ENCODE results near the gene LRIG2. TPM values are rescaled to one million over a fixed set of nuclear protein-coding genes. Genes with fewer than 3 reads are reported as not detected.

Gene LRIG2
- total and polyA plus RNA-seq, 3 experiments from 2014 or later = 7.7 to 8.2 (median 8.1) TPM

DNA sequence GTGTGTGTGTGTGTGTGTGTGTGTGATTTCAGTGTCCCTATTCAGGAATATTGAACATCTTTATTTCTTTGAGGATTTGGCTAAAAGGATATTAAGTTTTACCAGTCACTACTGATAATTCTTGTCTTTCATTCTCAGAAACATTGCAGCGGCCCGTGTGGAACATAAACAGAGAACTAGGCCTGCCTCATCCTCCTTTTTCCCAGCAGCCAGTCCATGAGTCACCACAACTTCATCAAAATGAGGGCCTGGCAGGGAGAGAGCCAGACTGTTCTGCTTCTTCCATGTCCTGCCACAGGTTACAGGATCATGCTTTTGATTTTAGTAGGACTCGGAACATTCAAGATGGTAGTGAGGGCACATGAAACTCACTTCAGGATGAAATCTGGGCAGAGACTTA lies 50.7 kb downstream of the LRIG2 start:
- Mint-ChIP-seq H3K27me3 (no peaks in the 10 kb centered on the region), H3K27ac (no peak overlapping the region), H3K9me3 (no peaks in the 10 kb centered on the region), H3K4me1 (peaks cover 0 to 8% (median 1%) of the 10 kb centered on the region in 3 donors), H3K4me3 (no peak overlapping the region), H3K36me3 (peaks cover 0 to 81% (median 29%) of the 10 kb centered on the region in 3 donors)
- Histone ChIP-seq H3K4me3 (ENCODE audit: low read length) (no peak overlapping the region), H3K4me1 (ENCODE audit: insufficient read depth, low read length) (no peaks in the 10 kb centered on the region), H3K27ac (ENCODE audit: low read depth, low read length) (no peak overlapping the region), H3K9me3 (ENCODE audit: low read length) (no peaks in the 10 kb centered on the region), H3K36me3 (ENCODE audit: insufficient read depth, low read length) (peaks cover 40% of the 10 kb centered on the region), H3K27me3 (ENCODE audit: insufficient read depth, low read length, poor library complexity, severe bottlenecking) (no peaks in the 10 kb centered on the region)
- ChIA-PET CTCF (interaction anchor here (1.1 kb wide), 1 partner anchor 16 kb away, joined by 3 read pairs; no protein-coding TSS in a partner anchor), POLR2A (no interaction called here)
- DNase-seq = no peak

DNA sequence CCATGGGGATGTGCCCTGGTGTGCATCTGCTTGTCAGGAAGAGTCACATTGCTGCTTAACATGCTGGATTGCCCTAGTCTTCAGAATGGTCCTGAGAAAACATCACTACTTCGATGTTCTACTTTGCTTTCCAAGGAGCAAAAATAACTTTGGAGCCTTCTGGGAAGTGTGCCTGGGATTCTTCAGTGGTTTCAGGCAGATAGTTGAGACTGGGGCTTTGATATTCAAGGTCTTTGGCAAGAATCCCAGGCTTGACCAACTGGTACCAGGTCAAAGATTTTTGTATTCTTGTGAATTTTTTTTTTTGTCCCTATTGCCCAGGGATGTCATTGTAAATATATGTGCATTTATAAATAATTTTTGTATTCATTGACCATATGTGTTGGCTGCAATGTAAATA lies 51.4 kb downstream of the LRIG2 start:
- no peak for DNase-seq
- CTCF ChIA-PET = interaction anchor here (1.3 kb wide), 1 partner anchor 15 kb away, joined by 3 read pairs; no protein-coding TSS in a partner anchor
- Histone ChIP-seq H3K4me1 (ENCODE audit: insufficient read depth, low read length) (no peaks in the 10 kb centered on the region), H3K27ac (ENCODE audit: low read depth, low read length) (no peak overlapping the region), H3K27me3 (ENCODE audit: insufficient read depth, low read length, poor library complexity, severe bottlenecking) (no peaks in the 10 kb centered on the region), H3K36me3 (ENCODE audit: insufficient read depth, low read length) (peaks cover 35% of the 10 kb centered on the region), H3K9me3 (ENCODE audit: low read length) (no peaks in the 10 kb centered on the region), H3K4me3 (ENCODE audit: low read length) (no peak overlapping the region)
- peaks cover 0 to 77% (median 23%) of the 10 kb centered on the region in 3 donors for H3K36me3 Mint-ChIP-seq
- POLR2A ChIA-PET = no interaction called here
- no peaks in the 10 kb centered on the region for H3K9me3 Mint-ChIP-seq
- H3K4me1 Mint-ChIP-seq = peaks cover 0 to 8% (median 1%) of the 10 kb centered on the region in 3 donors
- no peaks in the 10 kb centered on the region for H3K27me3 Mint-ChIP-seq
- no peak overlapping the region for H3K4me3 Mint-ChIP-seq
- no peak overlapping the region for H3K27ac Mint-ChIP-seq

GRCh38 chr1:113125517-113125916 lies 52.5 kb downstream of the LRIG2 start:
- Histone ChIP-seq H3K4me3 (ENCODE audit: low read length) (no peak overlapping the region), H3K4me1 (ENCODE audit: insufficient read depth, low read length) (no peaks in the 10 kb centered on the region), H3K27ac (ENCODE audit: low read depth, low read length) (no peak overlapping the region), H3K36me3 (ENCODE audit: insufficient read depth, low read length) (peaks cover 30% of the 10 kb centered on the region), H3K9me3 (ENCODE audit: low read length) (no peaks in the 10 kb centered on the region), H3K27me3 (ENCODE audit: insufficient read depth, low read length, poor library complexity, severe bottlenecking) (no peaks in the 10 kb centered on the region)
- CTCF ChIA-PET = interaction anchor here (1.3 kb wide), 1 partner anchor 14 kb away, joined by 3 read pairs; no protein-coding TSS in a partner anchor
- no peaks in the 10 kb centered on the region for H3K27me3 Mint-ChIP-seq
- H3K4me3 Mint-ChIP-seq = no peak overlapping the region
- peak overlapping the region in 3 of 8 donors; percentile 26 to 77 (median 56) for H3K27ac Mint-ChIP-seq
- H3K9me3 Mint-ChIP-seq = no peaks in the 10 kb centered on the region
- DNase-seq = no peak
- peaks cover 0 to 73% (median 22%) of the 10 kb centered on the region in 3 donors for H3K36me3 Mint-ChIP-seq
- peaks cover 0 to 12% (median 3%) of the 10 kb centered on the region in 3 donors for H3K4me1 Mint-ChIP-seq
- POLR2A ChIA-PET = no interaction called here

GRCh38 chr1:113126207-113126606 lies 53.2 kb downstream of the LRIG2 start:
- H3K27ac Mint-ChIP-seq = peak overlapping the region in 4 of 8 donors; percentile 14 to 77 (median 55)
- no peak overlapping the region for H3K4me3 ChIP-seq (ENCODE audit: low read length)
- H3K36me3 Mint-ChIP-seq = peaks cover 0 to 66% (median 22%) of the 10 kb centered on the region in 3 donors
- CTCF ChIA-PET = no interaction called here
- no peaks in the 10 kb centered on the region for H3K9me3 Mint-ChIP-seq
- H3K4me1 Mint-ChIP-seq = peaks cover 0 to 13% (median 4%) of the 10 kb centered on the region in 3 donors
- no peaks in the 10 kb centered on the region for H3K27me3 ChIP-seq (ENCODE audit: insufficient read depth, low read length, poor library complexity, severe bottlenecking)
- peaks cover 26% of the 10 kb centered on the region for H3K36me3 ChIP-seq (ENCODE audit: insufficient read depth, low read length)
- H3K9me3 ChIP-seq (ENCODE audit: low read length) = no peaks in the 10 kb centered on the region
- H3K4me1 ChIP-seq (ENCODE audit: insufficient read depth, low read length) = no peaks in the 10 kb centered on the region
- no peak overlapping the region for H3K27ac ChIP-seq (ENCODE audit: low read depth, low read length)
- H3K27me3 Mint-ChIP-seq = no peaks in the 10 kb centered on the region
- DNase-seq = no peak
- POLR2A ChIA-PET = no interaction called here
- no peak overlapping the region for H3K4me3 Mint-ChIP-seq

DNA sequence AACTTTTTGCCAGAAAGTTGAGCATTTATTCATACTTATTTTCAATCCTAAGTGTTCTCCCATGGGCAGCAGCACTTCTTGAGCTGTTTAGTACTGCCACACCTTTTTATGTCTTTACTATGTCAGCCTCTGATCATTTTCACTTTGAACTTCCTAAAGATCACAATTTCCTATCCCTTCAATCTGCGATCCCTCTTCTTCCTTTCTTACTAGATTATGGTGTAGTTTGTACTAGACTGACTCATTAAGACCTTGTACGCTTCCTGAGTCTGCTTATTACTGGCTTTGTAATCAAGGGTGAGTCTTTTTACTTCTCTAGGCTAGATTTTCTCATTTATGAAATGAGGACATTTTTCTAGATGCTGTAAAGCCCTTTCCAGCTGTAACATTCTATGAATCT lies 55.1 kb downstream of the LRIG2 start:
- peak overlapping the region in 2 of 8 donors; percentile 50 to 67 for H3K27ac Mint-ChIP-seq
- H3K4me1 Mint-ChIP-seq = peaks cover 11 to 28% (median 13%) of the 10 kb centered on the region in 3 donors
- ChIA-PET CTCF (interaction anchor here (0.9 kb wide), 1 partner anchor 55 kb away, joined by 3 read pairs; the partner anchor contains the start of gene LRIG2), POLR2A (no interaction called here)
- H3K9me3 Mint-ChIP-seq = no peaks in the 10 kb centered on the region
- peaks cover 0 to 53% (median 21%) of the 10 kb centered on the region in 3 donors for H3K36me3 Mint-ChIP-seq
- no peaks in the 10 kb centered on the region for H3K4me1 ChIP-seq (ENCODE audit: insufficient read depth, low read length)
- H3K27me3 Mint-ChIP-seq = no peaks in the 10 kb centered on the region
- DNase-seq = no peak
- H3K4me3 ChIP-seq (ENCODE audit: low read length) = no peak overlapping the region
- no peaks in the 10 kb centered on the region for H3K9me3 ChIP-seq (ENCODE audit: low read length)
- peaks cover 19% of the 10 kb centered on the region for H3K36me3 ChIP-seq (ENCODE audit: insufficient read depth, low read length)
- H3K4me3 Mint-ChIP-seq = no peak overlapping the region
- H3K27ac ChIP-seq (ENCODE audit: low read depth, low read length) = no peak overlapping the region
- H3K27me3 ChIP-seq (ENCODE audit: insufficient read depth, low read length, poor library complexity, severe bottlenecking) = no peaks in the 10 kb centered on the region

DNA sequence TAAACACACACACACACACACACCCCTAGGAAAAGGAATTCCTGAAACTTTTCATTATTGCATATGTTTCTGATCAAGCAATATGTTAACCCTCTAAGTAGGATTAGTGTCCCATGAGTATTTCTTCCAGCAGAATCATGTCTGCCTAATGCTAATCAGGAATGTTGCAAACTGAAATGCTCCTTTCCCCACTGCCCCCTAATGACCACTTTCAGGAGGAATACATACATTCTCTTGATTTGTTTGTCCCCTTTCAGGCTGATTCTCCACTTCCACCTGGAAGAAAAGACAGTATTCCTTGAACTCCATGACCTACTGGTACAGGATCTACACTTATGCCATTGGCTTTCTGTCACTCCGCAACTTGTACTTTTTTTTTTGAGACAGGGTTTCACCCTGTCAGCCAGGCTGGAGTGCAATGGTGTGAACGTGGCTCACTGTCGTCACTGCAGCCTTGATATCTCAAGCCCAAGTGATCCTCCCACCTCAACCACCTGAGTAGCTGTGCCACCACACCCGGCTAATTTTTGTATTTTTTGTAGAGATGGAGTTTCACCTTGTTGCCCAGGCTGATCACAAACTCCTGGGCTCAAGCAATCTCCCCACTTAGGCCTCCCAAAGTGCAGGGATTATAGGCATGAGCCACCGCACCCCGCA lies 56.7 kb downstream of the LRIG2 start:
- Mint-ChIP-seq H3K4me3 (no peak overlapping the region), H3K4me1 (peaks cover 13 to 29% (median 13%) of the 10 kb centered on the region in 3 donors), H3K9me3 (no peaks in the 10 kb centered on the region), H3K27me3 (no peaks in the 10 kb centered on the region), H3K36me3 (peaks cover 0 to 40% (median 14%) of the 10 kb centered on the region in 3 donors), H3K27ac (peak overlapping the region in 3 of 8 donors; percentile 3 to 25 (median 13))
- no peak overlapping the region for H3K27ac ChIP-seq (ENCODE audit: low read depth, low read length)
- H3K9me3 ChIP-seq (ENCODE audit: low read length) = no peaks in the 10 kb centered on the region
- H3K4me3 ChIP-seq (ENCODE audit: low read length) = no peak overlapping the region
- no peaks in the 10 kb centered on the region for H3K4me1 ChIP-seq (ENCODE audit: insufficient read depth, low read length)
- no peak for DNase-seq
- CTCF ChIA-PET = no interaction called here
- H3K36me3 ChIP-seq (ENCODE audit: insufficient read depth, low read length) = peaks cover 9% of the 10 kb centered on the region
- POLR2A ChIA-PET = interaction anchor here (0.6 kb wide), 1 partner anchor 10 kb away, joined by 4 read pairs; no protein-coding TSS in a partner anchor
- no peaks in the 10 kb centered on the region for H3K27me3 ChIP-seq (ENCODE audit: insufficient read depth, low read length, poor library complexity, severe bottlenecking)

- Histone ChIP-seq H3K9me3 (ENCODE audit: low read length) (no peaks in the 10 kb centered on the region), H3K36me3 (ENCODE audit: insufficient read depth, low read length) (no peaks in the 10 kb centered on the region), H3K4me1 (ENCODE audit: insufficient read depth, low read length) (no peaks in the 10 kb centered on the region), H3K27ac (ENCODE audit: low read depth, low read length) (no peak overlapping the region), H3K27me3 (ENCODE audit: insufficient read depth, low read length, poor library complexity, severe bottlenecking) (no peaks in the 10 kb centered on the region), H3K4me3 (ENCODE audit: low read length) (no peak overlapping the region)
- no peak for DNase-seq
- POLR2A ChIA-PET = no interaction called here
- CTCF ChIA-PET = interaction anchor here (1.4 kb wide), 1 partner anchor 60 kb away, joined by 4 read pairs; the partner anchor contains the start of gene LRIG2
- Mint-ChIP-seq H3K9me3 (no peaks in the 10 kb centered on the region), H3K4me3 (no peak overlapping the region), H3K4me1 (peaks cover 12 to 21% (median 13%) of the 10 kb centered on the region in 3 donors), H3K36me3 (peaks cover 0 to 14% (median 9%) of the 10 kb centered on the region in 3 donors), H3K27me3 (no peaks in the 10 kb centered on the region), H3K27ac (peak overlapping the region in 2 of 8 donors; percentile 26 to 75)
These were observed 60.0 kb downstream of the LRIG2 start for GRCh38 chr1:113133038-113133437.

DNA sequence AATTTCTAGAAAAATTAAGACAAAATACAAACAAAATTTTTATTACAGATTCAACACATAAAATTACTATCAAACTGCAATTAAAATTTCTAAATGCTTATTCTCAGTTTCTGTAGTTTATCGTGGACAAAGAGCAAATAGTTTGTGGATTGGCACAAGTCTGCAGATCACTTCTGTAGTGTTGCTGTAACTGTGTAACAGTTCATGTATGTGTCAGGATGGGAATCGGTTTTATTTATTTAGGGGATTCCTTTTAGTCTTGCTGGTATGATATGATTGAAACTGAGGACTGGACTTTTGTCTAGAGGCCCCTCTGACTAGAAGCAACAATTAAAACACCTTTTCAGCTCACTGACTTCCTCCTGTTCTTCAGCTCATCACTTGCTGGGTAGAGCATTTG lies 60.8 kb downstream of the LRIG2 start:
- Mint-ChIP-seq H3K27ac (peak overlapping the region in 2 of 8 donors; percentile 9 to 36), H3K27me3 (no peaks in the 10 kb centered on the region), H3K9me3 (no peaks in the 10 kb centered on the region), H3K4me1 (peaks cover 12 to 21% (median 13%) of the 10 kb centered on the region in 3 donors), H3K36me3 (peaks cover 0 to 10% (median 7%) of the 10 kb centered on the region in 3 donors), H3K4me3 (no peak overlapping the region)
- Histone ChIP-seq H3K4me1 (ENCODE audit: insufficient read depth, low read length) (no peaks in the 10 kb centered on the region), H3K9me3 (ENCODE audit: low read length) (no peaks in the 10 kb centered on the region), H3K27ac (ENCODE audit: low read depth, low read length) (no peak overlapping the region), H3K4me3 (ENCODE audit: low read length) (no peak overlapping the region), H3K36me3 (ENCODE audit: insufficient read depth, low read length) (no peaks in the 10 kb centered on the region), H3K27me3 (ENCODE audit: insufficient read depth, low read length, poor library complexity, severe bottlenecking) (no peaks in the 10 kb centered on the region)
- ChIA-PET POLR2A (no interaction called here), CTCF (no interaction called here)
- no peak for DNase-seq

Measured in CD8-positive, alpha-beta memory T cell (primary cell).